ENCODE results near the gene UBE3C.

The UBE3C gene

GRCh38 chr7:157291404-157292080, 152.8 kb downstream of the UBE3C start:
- FAIRE-seq (no peak), DNase-seq (ENCODE audit: low spot score) (no peak)

GRCh38 chr7:157292258-157292657, 153.5 kb downstream of the UBE3C start:
- FAIRE-seq (peak; percentile 87), DNase-seq (ENCODE audit: low spot score) (no peak)

GRCh38 chr7:157292770-157293412, 154.2 kb downstream of the UBE3C start:
- DNase-seq (ENCODE audit: low spot score) (no peak), FAIRE-seq (no peak)

GRCh38 chr7:157293413-157293788, 154.7 kb downstream of the UBE3C start:
- FAIRE-seq = no peak

GRCh38 chr7:157294773-157295172, 156.0 kb downstream of the UBE3C start:
- no peak for FAIRE-seq
- no peak for DNase-seq (ENCODE audit: low spot score)

More at GRCh38 chr7:157293413-157293788, 154.7 kb downstream of the UBE3C start:
- no peak for DNase-seq (ENCODE audit: low spot score)

GRCh38 chr7:157295338-157295737, 156.6 kb downstream of the UBE3C start:
- FAIRE-seq = no peak

GRCh38 chr7:157297185-157297584, 158.5 kb downstream of the UBE3C start:
- FAIRE-seq (no peak), DNase-seq (ENCODE audit: low spot score) (no peak)

More at GRCh38 chr7:157295338-157295737, 156.6 kb downstream of the UBE3C start:
- no peak for DNase-seq (ENCODE audit: low spot score)

GRCh38 chr7:157299317-157299612, 160.5 kb downstream of the UBE3C start:
- peak; percentile 99 for FAIRE-seq
- no peak for DNase-seq (ENCODE audit: low spot score)

GRCh38 chr7:157299613-157300368, 161.1 kb downstream of the UBE3C start:
- no peak for FAIRE-seq
- DNase-seq (ENCODE audit: low spot score) = peak; percentile 72

GRCh38 chr7:157300369-157300825, 161.7 kb downstream of the UBE3C start:
- FAIRE-seq = no peak
- DNase-seq (ENCODE audit: low spot score) = no peak

GRCh38 chr7:157301610-157302120, 162.9 kb downstream of the UBE3C start:
- DNase-seq (ENCODE audit: low spot score) = no peak
- FAIRE-seq = no peak

- FAIRE-seq (no peak), DNase-seq (ENCODE audit: low spot score) (no peak)
Measured at GRCh38 chr7:157306846-157307838, 168.4 kb downstream of the UBE3C start.

GRCh38 chr7:157309988-157310668, 171.4 kb downstream of the UBE3C start:
- DNase-seq (ENCODE audit: low spot score) (peak; percentile 73), FAIRE-seq (no peak)

GRCh38 chr7:157310676-157311185, 172.0 kb downstream of the UBE3C start:
- FAIRE-seq (no peak), DNase-seq (ENCODE audit: low spot score) (no peak)

- no peak for FAIRE-seq
- DNase-seq (ENCODE audit: low spot score) = no peak
Measured at GRCh38 chr7:157312941-157313340, 174.2 kb downstream of the UBE3C start.

- DNase-seq (ENCODE audit: low spot score) (no peak), FAIRE-seq (no peak)
Measured at GRCh38 chr7:157313645-157314044, 174.9 kb downstream of the UBE3C start.

- DNase-seq (ENCODE audit: low spot score) = no peak
- no peak for FAIRE-seq
Measured at GRCh38 chr7:157318015-157318706, 179.4 kb downstream of the UBE3C start.
